ENCODE results near the gene NELL2. TPM values are rescaled to one million over a fixed set of nuclear protein-coding genes. Genes with fewer than 3 reads are reported as not detected.

The NELL2 gene
- total RNA-seq, 1 donor from 2014 or later = 0.55 TPM

DNA sequence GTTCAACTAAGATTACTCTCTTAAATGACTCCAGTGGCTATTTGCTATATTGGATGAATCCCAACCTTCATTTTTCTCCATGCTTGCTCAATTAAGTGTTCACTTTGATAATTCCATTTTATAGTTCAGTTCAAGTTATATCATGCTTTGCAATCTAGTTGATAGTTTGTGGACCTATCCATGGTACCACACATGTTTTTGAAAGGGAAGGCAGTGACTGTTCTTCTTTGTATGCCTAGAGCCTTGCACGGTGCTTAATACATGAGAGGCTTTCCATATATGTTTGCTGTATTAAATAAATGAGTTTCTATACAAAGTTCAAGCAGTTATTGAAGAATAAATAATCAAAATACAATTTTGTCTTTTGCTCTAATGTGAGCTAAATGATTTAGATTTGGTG is 391.3 kb downstream of the NELL2 start:
- no peak for DNase-seq
- Histone ChIP-seq H3K27ac (replicated peaks) (no peak overlapping the region), H3K36me3 (no peaks in the 10 kb centered on the region), H3K9me3 (replicated peaks) (peaks cover 17% of the 10 kb centered on the region), H3K4me3 (no peak overlapping the region), H3K4me1 (no peaks in the 10 kb centered on the region), H3K27me3 (ENCODE audit: low read depth) (no peaks in the 10 kb centered on the region)
- TF ChIP-seq CTCF (IDR thresholded peaks at IDR 0.05; ENCODE audit: borderline replicate concordance) = no peak
- intact Hi-C loops (cut with micrococcal nuclease) = no loop called here

DNA sequence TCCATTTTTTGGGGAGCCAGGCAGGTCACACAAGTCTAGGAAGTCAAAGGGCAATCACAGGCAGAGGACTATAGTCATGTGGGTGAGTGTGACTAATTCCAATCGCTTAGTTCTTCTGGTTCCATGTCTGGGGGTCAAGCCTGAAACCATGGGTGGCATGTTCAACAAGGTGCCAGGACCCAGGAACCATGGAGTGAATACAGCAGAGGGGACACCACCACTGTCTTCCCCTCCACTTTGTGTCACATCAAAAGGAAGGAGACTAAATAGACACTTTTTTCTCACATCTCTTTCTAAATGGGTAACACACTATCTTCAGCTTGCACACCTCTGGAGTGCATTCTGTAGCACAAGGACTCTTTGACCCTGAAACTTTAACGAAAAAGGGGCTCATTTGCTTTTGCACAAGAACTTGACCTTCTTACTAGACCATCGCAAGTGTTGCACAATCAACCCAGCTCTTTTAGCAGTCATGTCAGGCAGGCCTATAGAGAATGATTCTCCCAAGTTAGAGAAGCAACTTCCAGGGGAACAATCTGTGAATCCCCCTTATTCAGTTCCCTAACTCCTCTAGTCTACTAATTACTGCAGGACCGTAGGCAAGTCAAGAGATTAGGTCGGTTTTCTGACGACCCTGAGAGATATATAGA is 398.7 kb downstream of the NELL2 start:
- no peaks in the 10 kb centered on the region for H3K36me3 ChIP-seq
- DNase-seq = no peak
- H3K27ac ChIP-seq (replicated peaks) = no peak overlapping the region
- H3K9me3 ChIP-seq (replicated peaks) = peaks cover 49% of the 10 kb centered on the region
- no peaks in the 10 kb centered on the region for H3K27me3 ChIP-seq (ENCODE audit: low read depth)
- no peak overlapping the region for H3K4me3 ChIP-seq
- H3K4me1 ChIP-seq = no peaks in the 10 kb centered on the region
- TF ChIP-seq CTCF (IDR thresholded peaks at IDR 0.05; ENCODE audit: borderline replicate concordance) = no peak
- intact Hi-C loops (cut with micrococcal nuclease) = no loop called here

DNA sequence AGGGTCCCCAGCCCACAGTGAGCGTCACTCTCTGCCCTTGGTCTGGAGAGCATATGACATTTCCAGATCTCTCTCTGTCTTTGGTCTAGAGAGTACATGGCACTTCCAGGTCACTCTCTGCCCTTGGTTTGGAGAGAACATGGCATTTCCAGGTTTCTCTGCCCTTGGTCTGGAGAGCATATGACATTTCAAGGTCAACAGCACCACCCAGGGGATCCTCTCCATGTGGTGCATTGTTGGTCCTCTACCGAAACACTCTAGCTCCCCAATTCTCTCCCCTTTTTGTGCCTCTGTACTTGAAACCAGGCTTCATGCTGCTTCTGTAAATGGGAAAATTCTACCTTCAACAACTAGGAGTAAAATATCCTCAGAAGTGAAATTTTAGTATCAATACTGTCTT is 399.4 kb downstream of the NELL2 start:
- Histone ChIP-seq H3K9me3 (replicated peaks) (peaks cover 49% of the 10 kb centered on the region), H3K36me3 (no peaks in the 10 kb centered on the region), H3K27ac (replicated peaks) (no peak overlapping the region), H3K27me3 (ENCODE audit: low read depth) (no peaks in the 10 kb centered on the region), H3K4me1 (no peaks in the 10 kb centered on the region), H3K4me3 (no peak overlapping the region)
- no peak for DNase-seq
- TF ChIP-seq CTCF (IDR thresholded peaks at IDR 0.05; ENCODE audit: borderline replicate concordance) = no peak
- intact Hi-C loops (cut with micrococcal nuclease) = no loop called here

GRCh38 chr12:44465139-44465538 is 411.0 kb downstream of the NELL2 start:
- TF ChIP-seq CTCF (IDR thresholded peaks at IDR 0.05; ENCODE audit: borderline replicate concordance) = no peak
- Histone ChIP-seq H3K9me3 (replicated peaks) (peaks cover 19% of the 10 kb centered on the region), H3K36me3 (no peaks in the 10 kb centered on the region), H3K27ac (replicated peaks) (no peak overlapping the region), H3K4me1 (no peaks in the 10 kb centered on the region), H3K4me3 (no peak overlapping the region), H3K27me3 (ENCODE audit: low read depth) (no peaks in the 10 kb centered on the region)
- no peak for DNase-seq
- intact Hi-C loops (cut with micrococcal nuclease) = no loop called here

- Histone ChIP-seq H3K27me3 (ENCODE audit: low read depth) (no peaks in the 10 kb centered on the region), H3K4me3 (no peak overlapping the region), H3K9me3 (replicated peaks) (peaks cover 19% of the 10 kb centered on the region), H3K36me3 (no peaks in the 10 kb centered on the region), H3K4me1 (no peaks in the 10 kb centered on the region), H3K27ac (replicated peaks) (no peak overlapping the region)
- no peak for DNase-seq
- no peak for TF ChIP-seq CTCF (IDR thresholded peaks at IDR 0.05; ENCODE audit: borderline replicate concordance)
- intact Hi-C loops (cut with micrococcal nuclease) = no loop called here
Measured at GRCh38 chr12:44464180-44464579, 411.9 kb downstream of the NELL2 start.

Measured in left ventricle myocardium inferior (tissue), 1 donor.